ENCODE data around the gene TTC21B.

TTC21B gene

GRCh38 chr2:165876712-165877111 is 76.9 kb downstream of the TTC21B start:
- TF ChIP-seq CTCF (IDR thresholded peaks at IDR 0.05; ENCODE audit: borderline replicate concordance, insufficient read depth, low read depth, low read length), result no peak
- H3K4me3 ChIP-seq (ENCODE audit: low read depth, low read length), result no peak overlapping the region

- H3K4me3 ChIP-seq (ENCODE audit: low read depth, low read length), result no peak overlapping the region
- no peak for TF ChIP-seq CTCF (IDR thresholded peaks at IDR 0.05; ENCODE audit: borderline replicate concordance, insufficient read depth, low read depth, low read length)
These were observed 77.3 kb downstream of the TTC21B start for GRCh38 chr2:165876269-165876668.

DNA sequence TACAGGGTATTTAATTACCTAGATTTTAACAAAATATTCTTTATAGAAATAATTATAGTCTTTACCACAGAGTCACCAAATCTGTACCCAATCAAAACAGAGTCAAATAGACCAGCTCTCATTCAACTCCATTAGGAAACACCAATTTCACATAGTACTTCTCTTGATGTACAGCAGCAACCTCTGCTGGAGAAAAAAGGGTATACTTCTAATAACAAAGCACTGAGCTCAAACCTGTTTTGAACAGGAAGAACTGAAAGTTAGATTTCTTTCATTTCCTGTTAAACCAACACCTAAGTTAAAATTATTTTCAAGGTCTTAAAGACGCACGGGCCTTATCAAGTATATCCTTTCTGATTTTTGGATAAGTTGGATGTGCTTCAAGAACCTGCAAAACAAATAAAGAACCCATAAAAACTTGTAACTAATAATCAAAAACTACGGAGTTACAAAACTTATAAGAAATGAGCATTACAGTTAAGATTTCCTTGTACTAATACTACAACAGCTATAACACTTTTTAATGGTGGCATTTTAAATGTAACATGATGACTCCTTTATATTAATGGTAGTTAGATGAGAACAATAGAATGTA is 79.0 kb downstream of the TTC21B start:
- H3K4me3 ChIP-seq (ENCODE audit: low read depth, low read length), result no peak overlapping the region
- peak; percentile 50 for TF ChIP-seq CTCF (IDR thresholded peaks at IDR 0.05; ENCODE audit: borderline replicate concordance, insufficient read depth, low read depth, low read length)

- no peak for TF ChIP-seq CTCF (IDR thresholded peaks at IDR 0.05; ENCODE audit: borderline replicate concordance, insufficient read depth, low read depth, low read length)
These were observed 81.3 kb downstream of the TTC21B start for GRCh38 chr2:165872101-165872791.

DNA sequence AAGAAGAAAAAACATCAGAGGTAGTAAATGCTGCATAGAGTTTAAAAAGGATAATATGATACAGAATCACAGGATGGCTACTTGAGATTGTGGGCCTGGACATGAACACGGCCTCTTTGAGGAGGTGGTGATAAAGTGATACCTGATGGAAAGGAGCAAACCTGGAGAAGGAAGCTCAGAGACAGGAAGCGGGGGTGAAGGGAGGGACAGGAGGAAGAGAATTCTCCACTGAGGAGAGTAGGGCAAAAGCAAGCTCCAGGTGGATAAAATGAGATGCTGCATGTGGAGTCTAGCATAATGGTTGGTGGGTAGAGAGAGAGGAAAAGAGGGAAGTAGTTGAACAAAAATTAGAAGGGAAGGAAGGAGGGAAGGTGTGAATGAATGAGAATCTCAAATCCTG is 82.6 kb downstream of the TTC21B start:
- TF ChIP-seq CTCF (IDR thresholded peaks at IDR 0.05; ENCODE audit: borderline replicate concordance, insufficient read depth, low read depth, low read length), result no peak
- no peak overlapping the region for H3K4me3 ChIP-seq (ENCODE audit: low read depth, low read length)

More at GRCh38 chr2:165872101-165872791, 81.3 kb downstream of the TTC21B start:
- H3K4me3 ChIP-seq (ENCODE audit: low read depth, low read length), result no peak overlapping the region

GRCh38 chr2:165870346-165870745 is 83.2 kb downstream of the TTC21B start:
- no peak for TF ChIP-seq CTCF (IDR thresholded peaks at IDR 0.05; ENCODE audit: borderline replicate concordance, insufficient read depth, low read depth, low read length)

DNA sequence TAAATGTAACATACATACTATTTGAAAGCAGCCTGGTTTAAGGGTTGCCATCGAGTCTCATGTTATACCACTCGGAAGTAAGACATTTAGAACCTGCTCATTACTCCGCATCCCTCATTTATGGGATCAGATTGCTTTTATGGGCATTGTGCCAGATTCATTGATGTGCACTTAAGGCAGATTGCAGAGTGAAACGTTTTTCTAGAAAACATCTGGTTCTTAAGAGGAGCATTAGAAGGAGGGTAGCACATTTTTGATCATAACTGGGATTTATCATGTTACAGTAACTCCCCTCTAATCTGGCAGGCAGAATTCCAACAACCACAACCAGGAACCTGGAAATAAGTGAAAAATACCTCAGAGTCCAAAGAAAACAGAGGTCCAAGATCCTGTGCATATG is 85.4 kb downstream of the TTC21B start:
- no peak overlapping the region for H3K4me3 ChIP-seq (ENCODE audit: low read depth, low read length)
- TF ChIP-seq CTCF (IDR thresholded peaks at IDR 0.05; ENCODE audit: borderline replicate concordance, insufficient read depth, low read depth, low read length), result no peak

More at GRCh38 chr2:165870346-165870745, 83.2 kb downstream of the TTC21B start:
- no peak overlapping the region for H3K4me3 ChIP-seq (ENCODE audit: low read depth, low read length)
